Embryonic facial prominence (tissue), 1 donor: Measurements from ENCODE around the gene CDK19.
A peak's percentile ranks its signal among the peaks of the same experiment; 100 is the strongest.

ENCODE experiments used
- DNase-seq: peaks from one replicate; pipeline ENCODE4 v3.0.0-alpha.2; 2016; ENCODE audit errors: extremely low spot score

Gene CDK19

DNA sequence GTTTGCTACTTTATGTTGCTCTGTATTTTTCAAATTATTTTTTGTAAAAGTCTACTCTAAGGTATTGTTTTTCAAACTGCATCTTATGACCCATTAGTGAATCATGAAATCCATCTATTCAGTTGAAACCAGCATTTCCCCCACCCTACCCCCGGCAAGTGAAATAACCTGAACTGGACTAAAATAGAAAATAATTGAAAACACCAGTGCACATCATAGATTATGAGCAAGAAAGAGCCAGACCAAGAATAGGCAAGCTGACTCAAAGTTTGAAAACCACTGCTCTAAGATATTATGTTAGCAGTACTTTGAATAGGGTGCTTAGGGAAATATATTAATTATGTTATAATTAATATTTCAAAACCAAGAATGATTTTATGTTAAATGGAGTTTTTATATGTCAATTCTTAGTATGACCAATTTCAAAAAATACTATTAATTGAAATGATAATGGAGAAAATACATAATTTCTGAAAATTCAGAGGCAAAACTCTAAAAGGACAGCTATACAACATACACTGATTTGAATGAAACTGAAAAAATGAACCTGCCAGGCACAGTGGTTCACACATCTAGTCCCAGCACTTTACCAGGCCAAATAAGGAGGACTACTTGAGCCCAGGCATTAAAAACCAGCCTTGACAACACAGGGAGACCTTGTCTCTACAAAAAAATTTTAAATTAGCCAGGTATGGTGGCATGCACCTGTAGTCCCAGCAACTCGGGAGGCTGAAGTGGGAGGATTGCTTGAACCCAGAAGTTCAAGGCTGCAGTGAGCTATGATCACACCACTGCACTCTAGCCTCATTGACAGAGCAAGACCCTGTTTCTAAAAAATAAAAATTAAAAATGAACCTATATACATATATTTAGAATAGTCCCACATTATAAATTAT lies 112.0 kb downstream of the CDK19 start:
- DNase-seq = no peak

DNA sequence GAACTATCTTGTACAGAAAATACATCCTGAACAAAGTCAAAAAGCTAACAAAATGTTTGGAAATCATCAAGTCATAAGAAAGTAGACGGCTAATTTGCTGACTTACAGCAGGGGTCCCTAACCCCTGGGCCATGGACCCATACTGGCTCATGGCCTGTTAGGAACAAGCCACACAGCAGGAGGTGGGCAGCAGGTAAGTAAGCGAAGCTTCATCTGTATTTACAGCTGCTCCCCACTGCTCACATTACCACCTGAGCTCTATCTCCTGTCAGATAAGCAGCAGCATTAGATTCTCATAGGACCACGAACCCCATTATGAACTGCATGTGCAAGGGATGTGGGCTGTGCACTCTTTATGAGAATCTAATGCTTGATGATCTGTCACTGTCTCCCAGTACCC lies 115.5 kb downstream of the CDK19 start:
- no peak for DNase-seq

DNA sequence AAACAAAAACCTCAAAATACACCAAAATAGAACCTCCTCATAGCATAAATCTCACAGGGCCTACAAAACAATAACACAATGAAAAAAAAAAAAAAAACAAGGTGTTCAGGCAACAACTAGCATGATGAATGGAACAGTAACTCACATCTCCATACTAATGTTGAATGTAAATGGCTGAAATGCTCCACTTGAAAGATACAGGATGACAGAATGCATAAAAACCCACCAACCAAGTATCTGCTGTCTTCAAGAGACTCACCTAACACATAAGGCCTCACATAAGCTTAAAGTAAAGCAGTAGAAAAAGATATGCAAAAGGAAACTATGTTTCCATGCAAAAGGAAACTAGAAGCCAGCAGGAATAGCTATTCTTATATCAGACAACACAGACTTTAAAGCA lies 121.3 kb downstream of the CDK19 start:
- DNase-seq = no peak

DNA sequence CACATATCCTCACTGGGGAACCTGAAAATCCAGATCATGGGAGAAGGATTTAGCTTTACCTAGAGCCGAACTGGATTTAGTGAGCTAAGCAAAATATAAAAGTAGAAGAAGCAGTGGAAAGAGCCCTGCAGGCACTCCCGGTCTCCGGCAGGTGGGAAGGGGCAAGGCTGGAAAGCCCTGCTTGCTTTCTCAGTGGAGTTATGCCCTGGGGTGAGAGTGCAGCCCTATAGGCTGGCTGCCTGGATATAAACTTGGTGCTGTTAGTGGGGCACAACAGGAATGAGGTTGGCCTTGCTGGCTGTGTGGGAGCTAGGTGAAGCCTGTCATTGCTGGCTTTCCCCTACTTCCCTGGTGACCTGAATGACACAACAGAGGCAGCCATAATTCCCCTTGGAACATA lies 122.0 kb downstream of the CDK19 start:
- DNase-seq = no peak

DNA sequence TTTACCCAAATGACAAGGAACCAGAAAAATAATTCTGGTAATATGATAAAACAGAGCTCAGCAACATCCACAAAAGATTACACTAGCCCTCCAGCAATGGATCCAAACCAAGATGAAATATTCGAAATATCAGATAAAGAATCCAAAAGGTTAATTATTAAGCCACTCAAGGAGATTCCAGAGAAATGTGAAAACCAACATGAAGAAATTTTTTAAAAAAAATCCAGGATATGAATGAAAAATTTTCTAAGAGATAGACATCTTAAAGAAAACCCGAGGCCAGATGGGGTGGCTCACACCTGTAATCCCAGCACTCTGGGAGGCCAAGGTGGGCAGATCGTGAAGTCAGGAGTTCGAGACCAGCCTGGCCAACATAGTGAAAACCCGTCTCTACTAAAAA lies 124.4 kb downstream of the CDK19 start:
- no peak for DNase-seq

DNA sequence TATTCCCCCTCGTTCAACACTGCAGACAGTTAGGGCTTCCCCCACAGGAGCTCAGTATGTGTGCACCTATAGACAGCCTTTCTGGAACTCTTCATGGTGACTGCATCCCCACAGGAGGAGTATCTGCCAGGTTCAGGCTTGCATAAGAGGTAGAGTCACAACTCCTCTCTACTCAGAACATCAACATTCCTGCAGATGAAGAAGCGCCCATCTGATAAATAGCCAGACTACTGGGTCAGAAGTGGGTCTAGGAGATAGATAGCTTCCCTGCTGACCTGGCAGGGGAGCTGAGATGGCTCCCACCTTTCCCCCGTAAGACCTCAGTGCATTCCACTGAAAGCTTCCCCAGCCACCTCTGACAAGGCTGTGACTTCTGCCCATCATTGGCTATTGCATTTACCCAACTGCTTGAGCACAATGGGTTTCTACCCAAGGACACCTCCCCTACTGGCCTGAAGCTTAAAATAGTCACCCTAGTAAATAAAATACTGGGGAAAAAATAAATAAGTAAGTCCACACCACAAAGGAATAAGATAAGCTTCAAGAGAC lies 125.1 kb downstream of the CDK19 start:
- no peak for DNase-seq

DNA sequence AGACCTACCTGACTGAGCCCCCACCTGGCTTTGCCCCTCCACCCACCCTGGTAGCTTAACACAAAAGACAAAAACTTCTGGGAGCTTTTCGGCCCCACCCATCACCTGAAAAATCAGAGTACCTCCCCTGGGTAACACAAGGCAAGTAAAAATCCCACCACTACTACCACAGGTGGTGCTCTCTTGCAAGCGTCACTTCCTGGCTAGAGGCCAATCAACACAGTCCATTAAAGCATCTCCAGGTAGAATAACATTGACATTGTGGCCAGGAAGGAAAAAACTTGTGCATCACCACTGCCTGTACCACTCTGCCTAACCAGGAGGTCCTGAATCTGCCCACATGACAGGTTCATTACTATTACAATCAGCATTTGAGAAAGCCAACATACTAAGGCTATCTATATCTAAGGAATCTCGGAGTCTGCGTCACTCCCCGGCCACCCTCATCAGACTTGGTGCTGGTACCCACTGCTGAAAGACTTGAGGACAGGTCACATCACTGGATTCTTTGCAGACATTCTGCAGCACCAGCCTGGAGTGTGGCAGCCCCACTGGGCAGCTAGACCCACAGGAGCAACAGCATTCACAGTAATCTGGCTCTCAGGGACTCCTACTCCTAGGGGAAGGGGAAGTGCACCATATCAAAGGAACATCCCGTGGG lies 125.9 kb downstream of the CDK19 start:
- no peak for DNase-seq

DNA sequence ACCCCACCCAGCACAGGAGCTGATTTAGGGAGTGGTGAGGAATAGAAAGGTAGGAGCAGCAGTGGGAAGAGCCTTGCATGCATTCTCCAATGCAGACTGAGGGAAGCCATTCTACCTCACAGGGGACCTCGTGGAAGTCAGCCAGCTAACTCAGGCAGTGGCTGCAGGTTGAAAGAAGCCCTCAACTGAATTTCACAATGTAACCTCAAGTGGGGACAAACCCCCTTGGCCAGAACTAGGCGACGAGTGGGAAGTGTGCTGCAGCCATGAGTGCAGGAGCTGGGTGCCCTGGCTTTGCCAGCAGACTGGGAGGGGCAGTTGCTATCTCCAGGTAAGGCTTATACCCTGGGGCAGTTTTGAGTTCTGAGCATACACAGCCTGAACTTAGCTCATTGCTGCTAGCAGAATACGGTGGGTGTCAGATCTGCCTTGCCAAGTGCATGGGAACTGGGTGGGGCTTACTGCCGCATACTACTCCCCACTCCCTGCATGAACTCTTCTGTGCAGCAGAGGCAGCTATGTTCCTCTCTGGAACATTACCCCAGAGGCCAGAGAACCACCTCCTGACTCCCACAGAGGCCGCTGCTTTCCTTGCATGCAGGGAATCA lies 126.5 kb downstream of the CDK19 start:
- DNase-seq = no peak

DNA sequence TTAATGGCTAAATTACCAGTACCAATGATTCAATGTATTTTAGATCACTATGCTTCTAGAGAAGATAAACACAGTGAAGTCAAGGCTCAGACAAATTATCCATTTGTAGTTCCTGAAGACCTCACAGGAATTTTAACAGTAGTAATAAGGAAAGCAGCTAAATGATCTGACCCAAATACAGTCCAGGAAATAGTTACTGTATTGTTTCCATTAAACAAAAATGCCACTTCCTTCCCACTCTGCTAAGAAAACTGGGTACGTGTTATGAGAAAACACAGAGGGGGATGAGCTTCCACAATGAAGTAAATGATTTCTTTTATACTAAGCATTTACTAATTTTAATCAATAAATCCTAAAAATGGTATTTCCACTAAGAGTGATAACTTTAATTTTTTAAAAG lies 127.9 kb downstream of the CDK19 start:
- DNase-seq = no peak

DNA sequence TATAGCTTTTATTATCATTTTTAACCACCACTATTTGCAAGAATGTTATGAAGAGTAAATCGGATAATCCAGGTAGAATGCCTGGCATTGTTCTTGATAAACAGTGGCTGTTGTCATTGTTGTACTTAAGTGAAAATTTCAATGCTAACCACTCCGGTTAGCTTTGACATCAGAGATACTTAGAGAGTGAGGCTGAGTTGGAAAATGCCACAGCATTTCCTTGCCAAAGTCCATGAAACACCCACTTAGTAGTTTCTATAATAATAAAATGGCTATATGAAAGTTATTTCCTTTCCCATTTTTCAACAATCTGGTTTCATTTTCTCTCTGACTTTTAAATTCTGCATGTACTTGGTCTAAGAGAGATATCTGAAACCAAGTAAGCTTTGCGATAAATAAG lies 132.0 kb downstream of the CDK19 start:
- DNase-seq = no peak

DNA sequence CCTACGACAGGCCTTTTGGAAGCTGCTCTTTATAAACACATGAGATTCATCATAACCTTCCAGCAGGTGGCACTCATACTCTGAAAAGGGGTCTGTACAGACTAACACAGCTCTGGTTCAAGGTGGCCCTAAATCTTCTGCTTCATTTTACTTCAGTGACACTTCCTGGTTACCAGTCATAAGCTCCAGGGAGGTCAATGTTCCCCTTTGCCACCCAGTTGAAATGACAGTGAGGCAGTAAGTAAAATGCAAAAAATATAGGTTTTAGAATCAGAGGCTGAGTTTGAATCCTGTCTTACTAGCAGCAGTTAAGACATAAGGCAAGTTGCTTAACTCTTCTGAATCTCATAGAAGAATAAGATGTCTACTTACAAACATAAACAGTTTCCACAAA lies 132.8 kb downstream of the CDK19 start:
- DNase-seq = peak; percentile 48

DNA sequence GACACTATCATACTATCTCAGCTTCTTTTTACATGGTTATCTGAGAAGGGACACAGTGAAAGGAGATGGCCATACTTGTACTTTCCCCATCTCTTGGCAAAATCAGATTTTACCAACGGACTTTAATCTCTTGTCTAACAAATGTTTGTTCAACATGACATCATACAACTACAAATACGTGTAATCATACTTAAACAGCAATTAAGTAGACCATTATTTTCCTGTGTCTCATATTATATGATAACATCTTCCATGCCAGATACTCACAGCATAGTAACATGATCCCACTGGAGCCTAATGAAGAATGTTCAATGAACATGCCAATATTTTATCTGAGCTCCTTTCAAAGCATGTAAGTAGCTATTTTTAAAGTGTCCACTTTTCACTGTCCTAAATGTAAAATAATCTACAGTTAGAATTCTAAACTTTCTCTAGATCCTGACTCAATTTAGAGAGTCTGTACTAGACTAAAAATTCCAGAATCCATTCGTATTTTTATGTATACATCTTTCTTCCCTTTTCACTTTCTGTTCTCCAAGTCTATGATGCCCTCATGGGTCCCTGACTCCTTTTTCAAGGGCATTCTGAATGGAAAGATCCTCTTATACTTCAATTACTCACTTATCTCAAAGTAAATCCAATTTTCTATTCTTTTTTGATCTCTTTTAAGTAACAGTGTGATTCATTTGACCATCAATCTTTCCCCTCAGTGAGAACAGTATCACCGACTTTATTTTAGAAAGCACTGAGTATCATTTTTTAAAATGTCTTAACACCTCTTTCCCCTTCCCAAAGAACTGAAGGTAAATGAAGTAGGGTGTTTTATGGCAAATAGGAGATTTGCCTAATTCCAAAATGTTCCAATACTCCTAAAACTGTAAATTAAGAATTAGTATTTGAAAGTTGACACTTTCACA lies 133.5 kb downstream of the CDK19 start:
- DNase-seq = no peak

DNA sequence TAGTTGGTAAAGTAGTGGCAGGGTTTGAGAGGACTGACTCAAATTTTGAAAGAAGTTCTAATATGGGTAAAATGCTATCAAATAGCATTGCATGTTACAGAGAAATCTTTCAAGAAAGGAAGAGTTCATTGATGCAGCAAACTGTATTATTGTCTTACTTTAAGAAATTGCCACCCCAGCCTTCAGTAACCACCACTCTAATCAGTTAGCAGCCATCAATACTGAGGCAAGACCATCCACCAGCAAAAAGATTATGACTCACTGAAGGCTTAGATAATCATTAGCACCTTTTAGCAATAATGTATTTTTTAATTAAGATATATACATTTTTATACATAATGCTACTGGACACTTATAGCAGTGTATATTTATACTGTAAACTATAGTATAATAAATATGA lies 138.9 kb downstream of the CDK19 start:
- no peak for DNase-seq

DNA sequence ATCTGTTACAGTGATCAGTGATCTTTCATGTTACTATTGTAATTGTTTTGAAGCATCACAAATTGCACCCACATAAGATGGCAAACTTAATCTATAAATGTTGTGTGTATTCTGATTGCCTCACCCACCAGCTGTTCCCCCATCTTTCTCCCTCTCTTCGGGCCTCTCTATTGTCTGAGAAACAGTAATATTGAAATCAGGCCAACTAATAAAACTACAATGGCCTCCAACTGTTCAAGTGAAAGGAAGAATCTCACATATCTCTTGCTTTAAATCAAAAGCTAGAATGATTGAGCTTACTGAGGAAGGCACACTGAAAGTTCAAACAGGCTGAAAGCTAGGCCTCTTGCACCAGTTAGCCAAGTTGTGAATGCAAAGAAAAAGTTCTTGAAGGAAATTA lies 141.2 kb downstream of the CDK19 start:
- DNase-seq = no peak

DNA sequence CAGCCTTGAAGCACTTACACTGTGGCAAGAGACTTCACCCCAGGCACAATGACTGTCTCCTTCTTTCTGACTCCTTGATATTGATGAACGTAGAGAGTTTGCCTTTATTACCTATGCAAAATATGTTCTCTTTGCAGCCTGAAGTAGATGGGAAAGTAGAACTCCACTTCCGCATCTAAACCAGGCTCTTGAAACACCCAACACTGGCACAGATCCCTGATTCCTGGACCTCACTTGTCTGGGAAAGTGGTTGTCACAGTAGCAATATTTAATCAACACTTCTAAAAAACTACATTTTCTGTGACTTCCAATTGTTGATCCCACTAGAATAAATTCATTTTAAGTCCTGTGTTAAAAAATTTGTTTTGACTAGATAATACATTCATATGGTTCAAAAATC lies 143.1 kb downstream of the CDK19 start:
- DNase-seq = no peak

DNA sequence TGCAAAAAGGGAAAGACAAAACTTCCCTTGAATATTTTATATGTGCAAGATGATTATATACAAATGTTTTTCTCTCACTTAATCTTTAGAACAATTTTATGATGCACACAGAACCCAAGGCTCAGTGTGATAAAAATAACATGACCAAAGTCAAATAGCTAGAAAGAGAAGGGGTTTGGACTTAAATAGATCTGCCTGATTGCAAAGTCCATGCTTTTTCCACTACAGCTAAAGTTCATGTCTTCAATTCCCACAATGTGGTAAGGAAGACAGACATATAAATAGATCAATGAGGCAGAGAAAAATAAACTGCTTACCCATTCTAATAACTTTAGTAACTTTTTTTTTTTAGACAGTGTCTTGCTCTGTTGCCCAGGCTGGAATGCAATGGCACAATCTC lies 143.8 kb downstream of the CDK19 start:
- DNase-seq = no peak

DNA sequence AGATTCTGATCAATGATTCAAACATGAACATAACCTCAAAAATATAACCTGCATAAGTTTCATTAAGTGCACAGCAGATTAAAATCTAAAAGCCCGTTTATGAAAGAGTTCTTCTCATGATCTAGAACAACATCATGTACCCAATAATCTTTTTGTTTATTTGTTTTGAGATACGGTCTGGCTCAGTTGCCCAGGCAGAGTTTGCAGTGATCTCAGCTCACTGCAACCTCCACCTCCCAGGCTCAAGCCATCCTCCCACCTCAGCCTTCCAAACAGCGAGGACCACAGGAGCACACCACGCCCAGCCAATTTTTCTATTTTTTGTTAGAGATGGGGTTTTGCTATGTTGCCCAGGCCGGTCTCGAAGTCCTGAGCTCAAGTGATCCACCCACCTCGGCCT lies 149.7 kb downstream of the CDK19 start:
- DNase-seq = no peak

DNA sequence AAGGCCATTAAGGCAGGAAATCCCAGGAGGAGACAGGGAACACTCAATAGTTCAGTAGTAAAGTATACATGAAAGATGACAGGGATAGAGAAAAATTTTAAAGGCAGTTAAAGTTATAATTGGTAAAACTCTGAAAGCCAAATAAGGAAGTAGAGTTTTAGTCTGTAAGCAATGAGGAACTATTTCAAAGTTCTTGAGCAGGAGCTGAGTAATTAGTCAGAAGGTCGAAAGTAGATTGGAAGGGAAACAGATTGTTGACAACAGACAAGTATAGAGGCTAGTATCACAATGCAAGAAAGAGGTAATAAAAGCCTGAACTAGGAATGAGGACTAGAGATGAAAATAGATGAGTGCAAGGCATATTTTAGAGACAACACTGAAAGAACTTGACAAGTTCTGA lies 150.3 kb downstream of the CDK19 start:
- DNase-seq = no peak

DNA sequence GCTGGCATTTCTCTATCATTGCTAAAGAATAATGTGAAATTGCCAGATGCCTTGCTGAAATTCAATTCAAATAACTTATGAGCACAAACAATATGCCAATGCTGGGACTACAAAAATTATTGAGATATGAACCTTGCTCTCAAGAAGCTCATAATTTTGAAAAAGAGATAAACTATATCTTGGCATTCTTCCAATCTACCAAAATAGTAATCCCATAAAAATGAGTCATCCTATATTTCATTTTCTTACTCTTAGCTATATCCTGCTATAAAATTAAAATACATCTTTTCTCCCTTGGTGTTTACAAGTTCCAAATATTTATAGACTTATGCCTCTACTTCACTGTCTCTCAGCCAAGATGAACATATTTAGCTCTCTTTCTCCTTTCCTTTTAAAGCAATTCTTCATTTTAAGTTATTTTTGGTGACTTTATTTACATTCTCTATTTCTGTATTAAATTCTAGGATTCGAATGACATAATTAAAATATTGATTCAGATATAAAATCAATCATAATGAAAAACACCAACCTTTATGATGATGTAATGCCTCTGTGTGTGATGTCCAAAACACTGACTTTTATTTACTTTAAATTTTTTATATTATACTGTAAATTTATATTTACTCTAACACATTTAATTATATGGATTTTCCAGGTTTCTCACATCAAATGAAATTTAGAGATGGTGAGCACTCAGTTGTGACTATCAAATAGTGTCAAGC lies 152.6 kb downstream of the CDK19 start:
- no peak for DNase-seq

DNA sequence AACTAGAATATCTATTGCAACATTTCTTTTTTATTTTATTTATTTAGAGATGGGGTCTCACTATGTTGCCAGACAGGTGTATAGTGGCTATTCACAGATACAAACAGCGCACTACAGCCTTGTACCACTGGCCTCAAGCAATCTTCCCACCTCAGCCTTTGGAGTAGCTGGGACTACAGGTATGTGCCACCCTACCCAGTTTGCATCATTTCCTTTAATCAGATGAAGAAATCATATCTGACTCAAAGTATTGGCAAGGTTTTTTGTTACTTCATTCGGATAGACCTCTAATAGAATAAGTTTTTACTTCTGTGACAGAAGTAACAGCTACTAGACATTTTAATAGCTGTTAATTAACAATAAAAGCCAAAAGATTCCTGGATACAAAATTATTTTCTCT lies 153.9 kb downstream of the CDK19 start:
- DNase-seq = no peak

DNA sequence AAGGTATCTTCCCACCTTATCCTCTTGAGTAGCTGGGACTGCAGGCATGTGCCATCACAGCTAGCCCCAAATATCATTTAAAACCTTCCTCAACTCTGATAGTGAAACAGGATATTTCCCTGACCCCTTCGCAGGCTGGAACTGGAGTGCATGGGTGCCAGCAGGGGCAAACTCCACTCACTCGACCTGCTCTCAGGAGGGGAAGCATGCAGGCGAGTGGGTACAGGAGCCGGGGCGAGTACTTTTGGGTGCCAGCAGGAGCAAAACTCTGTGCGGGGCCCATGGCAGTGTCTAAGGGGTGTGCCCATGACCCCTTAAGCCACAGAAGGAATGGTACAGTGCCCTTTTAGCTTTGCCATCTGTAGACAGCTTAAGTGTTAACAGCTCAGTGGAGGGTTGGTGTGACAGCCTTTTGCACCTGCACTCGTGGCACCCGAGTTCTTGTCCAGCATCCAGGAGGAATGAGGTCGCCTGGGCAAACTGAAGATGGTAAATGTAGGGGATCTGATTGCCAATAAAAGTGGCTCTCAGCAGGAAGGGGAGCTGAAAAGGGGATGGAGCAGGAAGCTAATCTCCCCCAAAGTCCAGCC lies 155.1 kb downstream of the CDK19 start:
- DNase-seq = no peak
